Skin of body (tissue), 2 donors: ENCODE data around the gene DRC7. TPM values are rescaled to one million over a fixed set of nuclear protein-coding genes. Genes with fewer than 3 reads are reported as not detected.
"Not testable (repeated sequence)": the region's sequence is repeated elsewhere in the genome, so short reads cannot be mapped to it uniquely, and the experiment has no call there.

Source experiments
- DNase-seq: peaks from one replicate; lab custom pipeline; 2025; lab: John Stamatoyannopoulos, UW
- total RNA-seq: library from RNA; depleted of rRNA; stranded (reverse); fragments of >200 nt; gene quantifications from one replicate; pipeline ENCODE4 v1.2.3, GENCODE V29; 2014

Gene DRC7
- total RNA-seq, 1 donor from 2014 or later = not detected

DNA sequence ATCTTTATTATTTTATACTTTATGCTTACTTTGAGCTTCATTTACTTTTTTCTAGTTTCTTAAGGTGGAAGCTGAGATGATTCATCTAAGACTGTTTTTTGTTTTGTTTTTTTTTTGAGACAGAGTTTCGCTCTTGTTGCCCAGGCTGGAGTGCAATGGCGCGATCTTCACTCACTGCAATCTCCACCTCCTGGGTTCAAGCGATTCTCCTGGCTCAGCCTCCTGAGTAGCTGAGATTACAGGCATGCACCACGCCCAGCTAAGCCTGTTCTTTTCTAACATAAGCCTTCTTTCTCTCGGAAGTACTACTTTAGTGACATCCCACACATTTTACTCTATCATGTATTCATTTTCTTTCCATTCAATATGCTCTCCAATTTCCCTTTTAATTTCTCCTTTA, 18.0 kb downstream of the DRC7 start:
- not testable (repeated sequence) for DNase-seq

DNA sequence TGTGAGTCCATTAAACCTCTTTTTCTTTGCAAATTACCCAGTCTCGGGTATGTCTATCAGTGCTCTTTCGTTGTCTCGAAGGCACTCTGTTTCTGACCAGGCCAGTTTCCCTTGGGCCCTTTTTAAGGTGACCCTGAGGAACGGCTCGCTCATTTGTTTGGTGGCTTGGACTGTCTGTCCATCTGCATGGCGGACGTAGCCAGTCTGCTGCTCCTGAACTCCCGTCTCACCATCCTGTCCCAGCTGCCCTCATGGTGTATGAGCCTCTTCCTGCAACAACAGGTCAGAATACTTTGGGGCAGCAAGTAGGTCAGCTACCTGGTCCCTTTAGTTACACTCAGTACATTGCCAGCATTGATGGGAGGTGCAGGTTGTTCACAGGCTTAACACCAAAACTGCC, 19.0 kb downstream of the DRC7 start:
- no peak for DNase-seq

DNA sequence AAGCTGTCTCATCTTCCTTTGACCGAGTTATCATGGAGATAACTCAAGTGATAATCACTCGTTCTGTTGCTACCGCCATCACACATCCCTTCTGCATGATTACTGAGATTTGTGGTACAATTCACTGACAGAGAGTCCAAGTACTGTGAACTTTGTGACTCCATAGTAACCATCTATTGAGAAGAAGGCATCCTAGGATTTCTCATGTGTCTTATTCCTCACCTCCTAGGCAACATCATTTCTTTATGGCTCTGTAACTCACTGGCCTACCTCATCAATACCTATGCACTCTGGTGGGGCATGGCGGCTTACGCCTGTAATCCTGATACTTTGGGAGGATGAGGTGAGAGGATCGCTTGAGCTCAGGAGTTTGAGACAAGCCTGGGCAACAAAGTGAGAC, 19.4 kb downstream of the DRC7 start:
- no peak for DNase-seq

DNA sequence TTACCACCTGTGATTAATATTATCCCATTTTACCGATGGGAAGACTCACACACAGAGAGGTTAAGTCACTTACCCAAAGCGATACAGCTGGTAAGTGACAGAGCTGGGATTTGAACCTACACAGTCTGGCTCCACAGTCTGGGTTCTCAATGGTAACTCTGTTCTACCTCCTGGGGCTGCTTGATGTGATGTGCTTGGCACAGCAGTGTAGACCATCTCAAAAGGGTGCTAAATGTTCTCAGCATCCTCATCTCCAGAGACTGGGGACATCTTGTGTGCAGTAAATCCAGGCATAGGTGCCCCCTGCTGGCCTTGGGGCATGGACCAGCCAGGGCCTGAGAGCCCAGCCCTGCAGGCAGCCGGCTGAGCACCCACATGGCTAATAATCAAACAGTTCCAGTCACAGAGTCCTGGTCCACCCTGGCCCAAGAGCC, 25.6 kb downstream of the DRC7 start:
- no peak for DNase-seq

DNA sequence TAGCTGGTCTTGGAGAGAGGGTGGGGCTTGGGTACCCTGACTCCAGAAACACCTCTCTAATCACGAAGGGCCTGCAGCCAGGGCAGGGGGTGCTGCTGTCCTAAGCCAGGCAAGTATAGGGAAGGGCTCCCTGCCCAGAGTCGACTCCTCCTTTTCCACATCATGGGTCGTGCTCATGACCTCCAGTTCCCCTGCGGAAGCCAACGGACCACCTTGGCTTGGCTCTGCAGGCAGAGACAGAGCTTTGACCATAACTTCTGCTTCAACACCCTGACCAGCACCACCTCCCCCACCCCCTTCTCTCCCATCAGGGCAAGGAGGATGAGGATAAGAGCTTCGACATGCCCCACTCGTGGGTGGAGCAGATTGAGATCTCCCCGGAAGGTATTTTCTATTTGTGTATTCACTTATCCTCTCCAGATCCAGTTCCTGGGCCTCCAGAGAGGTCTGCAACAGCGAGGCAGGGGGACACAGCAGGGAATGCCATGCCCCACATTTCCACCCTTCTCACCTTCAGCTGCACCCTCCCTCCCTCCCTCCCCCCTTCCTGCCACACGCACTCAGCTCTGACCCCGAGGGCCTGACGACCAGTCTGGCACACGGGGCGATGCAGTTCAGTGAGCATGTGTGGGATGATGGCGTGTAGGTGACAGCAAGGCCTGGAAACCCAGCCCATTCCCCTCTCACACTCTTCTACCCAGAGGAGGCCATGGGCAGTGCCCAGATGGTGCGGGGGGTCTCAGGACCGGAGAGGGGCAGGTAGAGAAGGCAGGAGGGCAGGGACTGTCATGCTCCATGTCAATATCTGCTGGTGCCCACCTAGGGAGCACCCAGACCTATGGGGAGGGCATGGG, 27.0 kb downstream of the DRC7 start:
- no peak for DNase-seq

DNA sequence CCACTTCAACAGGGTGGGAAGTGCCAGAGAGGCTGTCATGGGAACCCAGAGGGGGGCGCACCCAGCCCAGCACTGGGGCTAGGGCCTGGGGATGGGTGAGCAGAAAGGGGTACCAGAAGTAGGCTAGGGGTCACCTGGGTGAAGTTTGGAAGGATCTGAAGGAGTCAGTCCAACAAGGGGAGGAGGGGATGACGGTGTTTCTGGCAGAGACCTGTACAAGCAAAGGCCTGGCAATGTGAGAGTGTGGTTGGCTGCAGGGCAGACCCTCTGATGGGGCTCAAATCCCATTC, 27.5 kb downstream of the DRC7 start:
- DNase-seq = no peak

DNA sequence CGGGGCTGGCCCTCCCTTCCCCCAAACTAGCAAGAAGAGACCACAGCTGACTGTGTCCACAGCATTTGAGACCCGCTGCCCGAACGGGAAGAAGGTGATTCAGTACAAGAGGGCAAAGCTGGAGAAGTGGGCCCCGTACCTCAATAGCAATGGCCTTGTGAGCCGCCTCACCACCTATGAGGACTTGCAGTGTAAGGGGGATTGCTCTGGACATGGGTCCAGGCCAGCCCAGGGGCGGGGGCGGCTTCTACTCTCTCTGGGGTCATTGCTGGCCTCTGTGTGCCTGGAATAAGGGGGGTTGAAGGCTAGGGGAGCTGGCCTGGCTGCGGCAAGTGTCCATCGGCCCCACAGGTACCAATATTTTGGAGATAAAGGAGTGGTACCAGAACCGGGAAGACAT, 28.0 kb downstream of the DRC7 start:
- no peak for DNase-seq

DNA sequence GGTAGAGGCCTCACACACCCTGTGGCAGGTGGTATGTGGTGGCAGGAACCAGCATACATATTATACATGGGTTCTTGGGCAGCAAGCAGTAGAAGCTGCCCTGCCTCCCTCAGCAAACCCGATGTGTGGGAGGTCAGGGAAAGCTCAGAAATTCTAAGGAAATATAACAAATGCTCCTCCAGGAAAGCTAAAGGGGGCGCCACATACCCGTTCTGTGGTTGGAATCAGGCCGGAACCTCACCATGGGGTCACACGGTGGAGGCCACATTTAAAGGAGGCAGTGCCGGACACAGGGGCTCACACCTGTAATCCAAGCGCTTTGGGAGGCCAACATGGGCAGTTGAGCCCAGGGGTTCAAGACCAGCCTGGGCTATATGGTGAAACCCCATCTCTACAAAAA, 28.6 kb downstream of the DRC7 start:
- no peak for DNase-seq

DNA sequence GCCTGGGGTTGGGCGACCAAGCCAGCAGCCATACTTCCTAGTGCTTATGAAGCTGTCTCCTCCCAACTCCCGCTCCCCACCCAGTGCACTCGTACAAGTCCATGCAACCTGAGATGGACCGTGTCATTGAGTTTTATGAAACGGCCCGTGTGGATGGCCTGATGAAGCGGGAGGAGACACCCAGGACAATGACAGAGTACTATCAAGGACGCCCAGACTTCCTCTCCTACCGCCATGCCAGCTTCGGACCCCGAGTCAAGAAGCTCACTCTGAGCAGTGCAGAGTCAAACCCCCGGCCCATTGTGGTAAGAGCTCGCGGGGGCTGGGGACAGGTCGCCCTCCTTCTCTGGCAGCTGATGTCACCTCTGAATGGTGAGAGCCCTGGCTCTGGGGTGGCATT, 29.9 kb downstream of the DRC7 start:
- DNase-seq = no peak

DNA sequence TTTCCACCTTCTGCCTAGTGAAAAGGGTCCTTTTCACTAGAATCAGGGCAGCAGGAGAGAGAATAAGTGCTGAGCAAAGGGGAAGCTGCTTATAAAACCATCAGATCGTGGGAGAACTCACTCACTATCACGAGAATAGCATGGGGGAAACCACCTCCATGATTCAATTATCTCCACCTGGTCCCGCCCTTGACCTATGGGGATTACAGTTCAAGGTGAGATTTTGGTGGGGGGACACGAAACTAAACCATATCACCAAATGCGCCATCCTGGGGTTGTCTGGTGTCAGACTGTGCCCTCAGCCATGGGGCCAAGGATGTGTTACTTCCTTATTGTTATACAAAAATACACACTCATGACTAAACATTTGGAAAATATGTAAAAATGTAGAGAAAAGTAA, 30.5 kb downstream of the DRC7 start:
- no peak for DNase-seq

DNA sequence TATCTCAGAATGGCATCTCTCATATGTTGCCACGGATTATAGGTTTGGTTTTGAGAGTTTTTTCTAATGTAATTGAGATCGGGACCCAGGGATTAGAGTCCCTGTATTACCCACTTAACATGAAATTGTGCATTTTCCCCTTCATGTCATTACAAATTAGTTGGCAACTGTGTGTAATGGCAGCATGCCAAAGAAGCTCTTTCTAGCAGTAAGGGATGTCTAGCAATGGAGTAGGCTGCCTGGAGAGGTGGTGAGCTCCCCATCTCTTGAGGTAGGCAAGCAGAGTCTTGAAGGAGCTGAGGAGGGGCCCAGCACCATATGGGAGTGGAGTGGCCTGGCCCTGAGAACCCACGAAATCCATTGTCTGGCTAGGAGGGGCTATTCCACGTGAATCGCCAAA, 30.9 kb downstream of the DRC7 start:
- DNase-seq = no peak

DNA sequence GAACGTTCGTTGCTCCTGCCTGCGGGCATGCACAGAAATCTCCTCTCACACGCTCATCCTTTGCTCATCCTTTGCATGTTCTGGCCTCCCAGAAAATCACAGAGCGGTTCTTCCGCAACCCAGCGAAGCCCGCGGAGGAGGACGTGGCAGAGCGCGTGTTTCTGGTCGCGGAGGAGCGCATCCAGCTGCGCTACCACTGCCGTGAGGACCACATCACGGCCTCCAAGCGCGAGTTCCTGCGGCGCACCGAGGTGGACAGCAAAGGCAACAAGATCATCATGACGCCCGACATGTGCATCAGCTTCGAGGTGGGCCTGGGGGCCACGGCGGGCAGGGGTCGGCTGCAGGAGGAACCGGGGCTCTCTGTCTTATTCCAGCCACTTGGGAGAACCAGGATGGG, 31.4 kb downstream of the DRC7 start:
- DNase-seq = no peak

DNA sequence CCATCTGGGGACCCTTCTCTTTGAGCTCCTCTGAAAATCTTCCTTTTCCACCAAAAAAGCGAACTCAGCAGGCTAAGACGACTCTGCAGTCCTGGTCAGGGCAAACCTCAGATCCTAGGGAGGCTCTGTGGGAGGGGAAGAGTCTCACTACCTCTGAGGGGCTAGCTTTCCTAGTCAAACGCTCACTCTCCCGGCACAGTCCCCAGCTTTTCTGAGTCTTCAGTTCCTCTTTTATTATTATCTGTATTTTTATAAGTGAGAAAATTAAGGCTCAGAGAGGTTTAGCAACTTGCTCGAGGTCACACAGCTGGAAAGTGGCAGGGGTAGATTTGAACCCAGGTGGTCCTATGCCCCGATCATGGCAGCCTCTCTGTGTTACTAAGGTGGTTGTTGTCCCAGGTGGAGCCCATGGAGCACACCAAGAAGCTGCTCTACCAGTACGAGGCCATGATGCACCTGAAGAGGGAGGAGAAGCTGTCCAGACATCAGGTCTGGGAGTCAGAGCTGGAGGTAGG, 31.9 kb downstream of the DRC7 start:
- no peak for DNase-seq

DNA sequence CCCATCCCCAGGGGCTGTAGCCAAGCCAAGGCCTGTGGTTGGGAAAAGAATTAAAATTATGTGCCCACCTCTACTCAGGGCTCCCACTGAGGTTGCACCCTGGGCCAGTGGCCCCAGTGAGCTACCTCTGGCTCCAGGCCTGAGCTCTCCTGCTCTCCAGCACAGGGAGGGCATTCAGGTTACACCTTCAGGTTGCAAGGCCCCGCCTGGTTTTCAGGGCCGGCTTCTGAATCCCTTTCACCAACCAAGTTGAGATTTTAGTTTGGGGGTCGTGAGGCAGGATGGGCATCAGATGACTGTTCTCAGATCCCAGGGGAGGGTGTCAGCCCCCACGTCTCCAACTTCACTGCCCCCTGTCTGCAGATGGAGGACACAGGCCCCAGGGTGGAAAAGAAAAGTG, 33.0 kb downstream of the DRC7 start:
- DNase-seq = no peak

DNA sequence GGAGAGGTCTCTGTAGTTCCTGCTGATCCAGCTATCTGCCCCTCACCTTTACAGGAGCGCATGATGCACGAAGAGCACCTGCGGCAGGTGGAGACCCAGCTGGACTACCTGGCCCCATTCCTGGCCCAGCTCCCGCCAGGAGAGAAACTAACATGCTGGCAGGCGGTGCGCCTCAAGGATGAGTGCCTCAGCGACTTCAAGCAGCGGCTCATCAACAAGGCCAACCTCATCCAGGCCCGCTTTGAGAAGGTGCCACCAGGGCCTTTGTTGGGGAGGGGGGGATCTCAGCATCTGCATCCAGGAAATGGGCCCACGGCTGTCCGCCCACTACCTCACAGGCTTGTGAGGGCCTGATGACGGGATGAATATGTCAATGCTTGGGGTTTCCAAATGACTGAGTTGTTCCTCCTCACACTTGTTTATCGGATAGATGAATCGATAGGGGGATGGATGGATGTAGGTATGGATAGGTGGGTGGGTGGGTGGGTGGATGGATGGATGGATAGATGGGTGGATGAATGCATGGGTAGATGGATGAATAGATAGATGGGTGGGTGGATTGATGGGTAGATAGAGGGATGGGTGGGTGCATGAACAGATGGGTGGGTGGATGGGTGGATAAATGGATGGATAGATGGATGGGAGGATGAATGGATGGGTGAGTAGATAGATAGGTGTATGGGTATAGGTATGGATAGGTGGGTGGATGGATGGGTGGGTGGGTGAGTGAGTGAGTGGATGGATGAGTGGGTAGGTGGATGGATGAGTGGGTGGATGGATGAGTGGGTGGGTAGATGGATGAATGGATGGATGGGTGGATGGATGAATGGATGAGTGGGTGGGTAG, 34.0 kb downstream of the DRC7 start:
- DNase-seq = no peak

DNA sequence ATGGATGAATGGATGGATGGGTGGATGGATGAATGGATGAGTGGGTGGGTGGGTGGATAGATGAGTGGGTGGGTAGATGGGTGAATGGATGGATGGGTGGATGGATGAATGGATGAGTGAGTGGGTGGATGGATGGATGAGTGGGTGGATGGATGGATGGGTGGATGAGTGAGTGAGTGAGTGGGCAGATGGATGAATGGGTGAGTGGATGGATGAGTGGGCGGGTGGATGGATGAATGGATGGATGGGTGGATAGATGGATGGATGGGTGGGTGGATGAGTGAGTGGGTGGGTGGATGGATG, 34.5 kb downstream of the DRC7 start:
- no peak for DNase-seq

DNA sequence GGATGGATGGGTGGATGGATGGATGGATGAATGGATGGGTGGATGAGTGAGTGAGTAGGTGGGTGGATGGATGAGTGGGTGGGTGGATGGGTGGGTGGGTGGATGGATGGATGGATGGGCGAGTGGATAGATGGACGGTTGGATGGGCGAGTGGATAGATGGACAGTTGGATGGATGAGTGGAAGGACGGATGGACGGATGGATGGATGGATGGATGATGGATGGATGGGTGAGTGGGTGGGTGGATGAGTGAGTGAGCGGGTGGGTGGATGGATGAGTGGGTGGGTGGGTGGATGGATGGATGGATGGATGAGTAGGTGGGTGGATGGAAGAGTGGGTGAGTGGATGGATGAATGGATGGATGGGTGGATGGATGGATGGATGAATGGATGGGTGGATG, 35.2 kb downstream of the DRC7 start:
- DNase-seq = not testable (repeated sequence)

DNA sequence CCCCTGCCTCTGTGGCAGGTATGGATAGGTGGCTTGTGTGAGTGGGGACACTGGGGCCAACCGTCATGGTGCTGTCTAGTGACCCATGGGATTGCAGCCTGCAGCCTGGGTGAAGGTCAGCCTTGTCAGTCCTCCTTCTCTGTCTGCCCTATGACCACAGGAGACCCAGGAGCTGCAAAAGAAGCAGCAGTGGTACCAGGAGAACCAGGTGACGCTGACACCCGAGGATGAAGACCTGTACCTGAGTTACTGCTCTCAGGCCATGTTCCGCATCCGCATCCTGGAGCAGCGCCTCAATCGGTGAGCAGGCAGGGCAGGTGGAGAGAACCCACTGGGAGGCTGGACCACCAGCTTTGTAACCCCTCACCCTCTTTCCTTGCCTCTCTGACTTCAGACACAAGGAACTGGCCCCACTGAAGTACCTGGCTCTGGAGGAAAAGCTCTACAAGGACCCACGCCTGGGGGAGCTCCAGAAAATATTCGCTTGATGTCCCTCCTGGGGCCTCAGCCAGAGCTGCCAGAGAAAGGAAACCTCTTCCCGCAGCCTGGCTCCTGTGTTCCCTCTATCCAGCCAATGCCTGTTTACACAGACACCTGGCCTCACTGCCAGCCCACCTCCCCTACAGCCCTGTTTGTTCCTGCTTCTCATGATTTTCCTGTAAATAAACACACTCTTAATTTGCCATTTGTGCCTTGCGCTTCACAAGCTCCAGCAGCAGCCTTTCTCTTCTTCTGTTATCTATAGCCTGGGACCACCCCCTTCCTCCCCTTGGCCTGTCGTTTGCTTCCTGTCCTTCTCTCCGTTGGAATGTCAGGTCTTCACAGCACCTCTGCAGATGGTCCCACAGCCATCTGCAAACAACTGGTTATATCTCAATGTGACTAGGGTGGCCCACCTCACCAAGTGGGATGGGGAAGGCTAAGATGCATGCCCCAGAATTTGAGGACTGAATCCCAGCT, 36.4 kb downstream of the DRC7 start:
- DNase-seq = no peak

DNA sequence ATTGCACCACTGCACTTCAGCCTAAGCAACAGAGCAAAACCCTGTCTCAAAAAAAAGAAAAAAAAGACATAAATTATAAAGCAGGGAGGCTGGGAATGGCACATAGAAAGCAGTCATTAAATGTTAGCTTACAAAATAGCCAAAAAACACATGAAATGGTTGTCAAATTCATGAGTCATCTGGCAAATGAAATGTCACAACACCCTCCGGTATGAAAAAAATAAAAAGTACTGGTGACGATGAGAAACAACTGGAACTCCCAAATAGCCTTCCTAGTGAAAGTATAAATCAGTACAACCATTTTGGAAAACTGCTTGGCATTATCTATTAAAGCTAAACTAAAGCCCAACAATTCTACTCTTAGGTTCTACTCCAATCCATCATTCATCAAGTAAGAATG, 37.4 kb downstream of the DRC7 start:
- no peak for DNase-seq

DNA sequence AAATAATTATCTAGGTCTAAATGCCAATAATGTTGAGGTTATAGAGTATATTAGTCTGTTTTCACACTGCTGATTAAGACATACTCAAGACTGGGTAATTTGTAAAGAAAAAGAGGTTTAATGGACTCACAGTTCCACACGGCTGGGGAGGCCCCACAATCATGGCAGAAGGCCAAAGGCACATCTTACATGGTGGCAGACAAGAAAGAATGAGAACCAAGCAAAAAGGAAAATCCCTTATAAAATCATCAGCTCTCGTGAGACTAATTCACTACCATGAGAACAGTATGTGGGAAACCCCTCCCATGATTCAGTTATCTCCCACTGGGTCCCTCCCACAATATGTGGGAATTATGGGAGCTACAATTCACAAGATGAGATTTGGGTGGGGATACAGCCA, 38.1 kb downstream of the DRC7 start:
- DNase-seq = no peak

DNA sequence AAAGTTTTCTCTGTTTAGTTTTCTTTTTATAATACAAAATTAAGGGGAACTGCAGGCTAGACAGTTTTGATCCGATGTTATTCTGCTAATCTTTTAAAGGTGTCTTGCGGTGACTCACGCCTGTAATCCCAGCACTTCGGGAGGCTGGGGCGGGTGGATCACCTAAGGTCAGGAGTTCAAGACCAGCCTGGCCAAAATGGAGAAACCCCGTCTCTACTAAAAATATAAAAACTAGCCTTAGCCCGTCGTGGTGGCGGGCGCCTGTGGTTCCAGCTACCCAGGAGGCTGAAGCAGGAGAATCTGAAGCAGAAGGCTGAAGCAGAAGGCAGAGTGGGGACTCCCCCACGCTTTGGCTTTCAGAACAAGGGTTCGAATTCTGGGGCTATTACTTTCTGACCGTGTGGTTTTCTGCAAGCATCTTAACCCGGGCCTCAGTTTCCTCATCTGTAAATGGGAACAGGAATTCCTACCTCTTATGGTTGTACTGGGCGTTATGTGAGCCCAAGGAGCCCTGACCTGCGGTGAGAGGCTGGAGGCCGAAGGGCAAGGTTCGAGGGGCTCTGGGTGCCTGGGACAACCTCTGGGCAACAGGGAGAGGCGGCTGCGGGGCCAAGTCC, 39.8 kb downstream of the DRC7 start:
- DNase-seq = no peak
